Measurements from ENCODE around the gene C11orf65.

DNA sequence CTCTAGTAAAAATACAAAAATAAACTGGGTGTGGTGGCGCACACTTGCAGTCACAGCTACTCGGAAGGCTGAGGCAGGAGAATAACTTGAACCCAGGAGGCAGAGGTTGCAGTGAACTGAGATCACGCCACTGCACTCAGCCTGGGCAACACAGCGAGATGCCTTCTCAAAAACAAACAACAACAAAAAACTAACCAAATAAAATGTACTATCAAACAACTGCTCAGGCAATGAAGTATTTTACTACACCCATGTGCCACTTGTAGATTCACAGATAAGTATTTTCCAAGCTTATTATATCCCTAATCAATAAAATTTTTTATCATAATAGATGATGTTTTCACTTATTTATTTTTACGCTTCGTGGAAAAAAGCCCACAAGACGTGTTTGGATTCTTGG is 924 bp downstream of the C11orf65 start:
- TF ChIP-seq, protein P1, sequence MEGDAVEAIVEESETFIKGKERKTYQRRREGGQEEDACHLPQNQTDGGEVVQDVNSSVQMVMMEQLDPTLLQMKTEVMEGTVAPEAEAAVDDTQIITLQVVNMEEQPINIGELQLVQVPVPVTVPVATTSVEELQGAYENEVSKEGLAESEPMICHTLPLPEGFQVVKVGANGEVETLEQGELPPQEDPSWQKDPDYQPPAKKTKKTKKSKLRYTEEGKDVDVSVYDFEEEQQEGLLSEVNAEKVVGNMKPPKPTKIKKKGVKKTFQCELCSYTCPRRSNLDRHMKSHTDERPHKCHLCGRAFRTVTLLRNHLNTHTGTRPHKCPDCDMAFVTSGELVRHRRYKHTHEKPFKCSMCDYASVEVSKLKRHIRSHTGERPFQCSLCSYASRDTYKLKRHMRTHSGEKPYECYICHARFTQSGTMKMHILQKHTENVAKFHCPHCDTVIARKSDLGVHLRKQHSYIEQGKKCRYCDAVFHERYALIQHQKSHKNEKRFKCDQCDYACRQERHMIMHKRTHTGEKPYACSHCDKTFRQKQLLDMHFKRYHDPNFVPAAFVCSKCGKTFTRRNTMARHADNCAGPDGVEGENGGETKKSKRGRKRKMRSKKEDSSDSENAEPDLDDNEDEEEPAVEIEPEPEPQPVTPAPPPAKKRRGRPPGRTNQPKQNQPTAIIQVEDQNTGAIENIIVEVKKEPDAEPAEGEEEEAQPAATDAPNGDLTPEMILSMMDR (IDR thresholded peaks at IDR 0.05; ENCODE audit: insufficient read depth, low read depth, low read length): no peak
- no peak for TF ChIP-seq EZH2 (IDR thresholded peaks at IDR 0.05; ENCODE audit: insufficient read depth, low read length)
